Coronary artery (tissue), 2 donors: ENCODE results near the gene CEP85L.

ENCODE experiments used
- DNase-seq: peaks from one replicate; pipeline ENCODE4 v3.0.0-alpha.2; 2017; ENCODE audit warnings: low spot score
- H3K27ac ChIP-seq, 2 donors: fragments of 200-600 bp; sonication (generic); one replicate each; pipeline ENCODE4 v1.5.1; 2016 to 2019
- H3K4me3 ChIP-seq: fragments of 200-600 bp; sonication (generic); 2 replicates; pipeline ENCODE4 v1.5.1; 2016; ENCODE audit warnings: mild to moderate bottlenecking, moderate library complexity
- TF ChIP-seq, protein P1 (sequence below): fragments of 200-600 bp; sonication (generic); IDR thresholded peaks from one replicate; pipeline ENCODE4 v1.5.1; 2019; ENCODE audit warnings: antibody characterized with exemption

CEP85L gene

DNA sequence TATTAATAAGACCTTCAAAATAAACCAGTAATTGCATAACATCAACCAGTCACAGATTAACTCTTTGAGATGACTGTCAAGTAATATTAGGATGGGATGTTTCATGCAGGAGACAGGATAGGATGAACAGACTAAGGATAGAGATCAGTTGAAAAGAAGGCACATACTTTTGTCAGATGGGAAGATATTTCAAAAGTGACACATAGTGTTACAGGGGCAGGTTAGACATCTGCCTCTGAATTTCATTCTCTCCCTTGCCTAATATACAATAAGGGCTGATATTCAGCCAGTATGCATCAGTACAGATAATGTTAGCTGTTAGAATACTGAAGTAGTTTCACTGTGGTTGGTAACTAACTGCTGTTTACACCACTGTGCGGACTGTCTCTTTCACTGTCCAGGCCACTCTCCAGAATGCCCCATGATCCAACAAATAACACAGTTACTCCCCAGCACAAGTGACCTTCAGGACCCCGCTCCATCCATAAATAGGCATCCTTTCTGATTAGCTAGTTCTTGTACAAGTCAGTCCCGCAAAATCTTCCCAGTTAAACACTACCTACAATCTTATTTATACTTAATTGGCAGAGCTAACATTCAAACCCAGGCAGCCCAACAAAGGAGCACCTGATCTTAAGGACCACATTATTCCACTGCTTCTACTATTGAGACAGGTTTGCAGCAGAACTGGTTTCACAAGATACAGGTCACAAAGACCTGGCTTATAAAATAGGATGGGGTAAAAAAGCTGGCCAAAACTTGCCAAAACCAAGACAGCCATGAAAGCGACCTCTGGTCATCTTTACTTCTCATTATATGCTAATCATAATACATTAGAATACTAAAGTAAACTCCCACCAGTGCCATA lies 125.2 kb downstream of the CEP85L start:
- TF ChIP-seq, protein P1, sequence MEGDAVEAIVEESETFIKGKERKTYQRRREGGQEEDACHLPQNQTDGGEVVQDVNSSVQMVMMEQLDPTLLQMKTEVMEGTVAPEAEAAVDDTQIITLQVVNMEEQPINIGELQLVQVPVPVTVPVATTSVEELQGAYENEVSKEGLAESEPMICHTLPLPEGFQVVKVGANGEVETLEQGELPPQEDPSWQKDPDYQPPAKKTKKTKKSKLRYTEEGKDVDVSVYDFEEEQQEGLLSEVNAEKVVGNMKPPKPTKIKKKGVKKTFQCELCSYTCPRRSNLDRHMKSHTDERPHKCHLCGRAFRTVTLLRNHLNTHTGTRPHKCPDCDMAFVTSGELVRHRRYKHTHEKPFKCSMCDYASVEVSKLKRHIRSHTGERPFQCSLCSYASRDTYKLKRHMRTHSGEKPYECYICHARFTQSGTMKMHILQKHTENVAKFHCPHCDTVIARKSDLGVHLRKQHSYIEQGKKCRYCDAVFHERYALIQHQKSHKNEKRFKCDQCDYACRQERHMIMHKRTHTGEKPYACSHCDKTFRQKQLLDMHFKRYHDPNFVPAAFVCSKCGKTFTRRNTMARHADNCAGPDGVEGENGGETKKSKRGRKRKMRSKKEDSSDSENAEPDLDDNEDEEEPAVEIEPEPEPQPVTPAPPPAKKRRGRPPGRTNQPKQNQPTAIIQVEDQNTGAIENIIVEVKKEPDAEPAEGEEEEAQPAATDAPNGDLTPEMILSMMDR, result no peak
- H3K27ac ChIP-seq, result no peak overlapping the region
- no peak for DNase-seq
- H3K4me3 ChIP-seq, result no peak overlapping the region

DNA sequence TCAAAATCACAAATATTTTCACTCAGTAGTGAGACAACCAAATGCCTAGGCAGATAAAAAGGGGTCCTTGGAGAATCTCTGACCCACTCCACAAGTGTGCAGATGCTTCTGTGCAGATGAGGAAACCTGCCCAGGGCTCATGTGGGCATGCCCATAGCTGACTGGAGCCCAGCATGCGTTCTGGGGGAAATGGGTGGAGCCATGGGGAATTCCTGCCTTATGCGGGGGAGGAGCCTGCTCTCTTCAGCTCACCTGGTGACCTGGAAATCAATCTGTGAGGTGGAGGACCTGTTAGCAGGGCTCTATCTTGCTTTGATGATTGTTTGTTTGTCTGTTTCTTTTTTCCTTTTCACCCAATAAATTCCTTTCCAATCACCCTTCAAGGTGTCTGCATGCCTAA lies 126.7 kb downstream of the CEP85L start:
- TF ChIP-seq, protein P1, result no peak
- Histone ChIP-seq H3K4me3 (no peak overlapping the region), H3K27ac (no peak overlapping the region)
- DNase-seq, result no peak

DNA sequence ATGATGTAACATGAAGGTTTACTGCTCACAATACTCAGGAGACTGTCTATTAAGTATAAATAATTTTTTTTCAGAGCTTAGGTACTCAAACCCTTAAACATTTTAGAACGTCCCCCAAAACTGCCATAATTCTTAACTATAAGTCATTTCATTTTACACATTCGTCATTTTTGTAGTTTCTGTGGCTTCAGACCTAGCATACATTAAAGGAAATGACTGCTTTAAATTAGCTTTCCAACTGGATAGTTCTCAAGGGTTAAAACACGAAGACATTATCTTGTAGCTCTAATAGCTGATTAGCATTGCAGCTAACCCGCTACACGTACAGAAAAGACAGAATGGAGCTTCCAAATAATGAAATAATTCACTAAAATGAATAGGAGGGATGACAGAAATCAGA lies 128.2 kb downstream of the CEP85L start:
- Histone ChIP-seq H3K27ac (no peak overlapping the region), H3K4me3 (no peak overlapping the region)
- TF ChIP-seq, protein P1, result no peak
- DNase-seq, result no peak

DNA sequence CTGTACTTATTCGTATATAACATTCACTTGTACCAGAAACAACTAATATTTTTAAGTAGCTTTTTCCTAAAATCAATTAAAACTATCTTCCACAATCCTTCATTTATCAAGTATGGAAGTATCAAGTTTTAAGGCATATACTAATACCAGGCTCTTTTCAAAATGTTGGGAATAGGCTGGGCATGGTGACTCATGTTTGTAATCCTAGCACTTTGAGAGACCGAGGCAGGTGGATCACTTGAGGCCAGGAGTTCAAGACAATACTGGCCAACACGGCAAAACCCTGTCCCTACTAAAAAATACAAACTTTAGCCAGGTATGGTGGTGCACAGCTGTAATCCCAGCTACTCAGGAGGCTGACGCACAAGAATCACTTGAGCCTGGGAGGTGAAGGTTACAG lies 129.0 kb downstream of the CEP85L start:
- no peak overlapping the region for H3K4me3 ChIP-seq
- DNase-seq, result no peak
- no peak overlapping the region for H3K27ac ChIP-seq
- TF ChIP-seq, protein P1, result no peak

DNA sequence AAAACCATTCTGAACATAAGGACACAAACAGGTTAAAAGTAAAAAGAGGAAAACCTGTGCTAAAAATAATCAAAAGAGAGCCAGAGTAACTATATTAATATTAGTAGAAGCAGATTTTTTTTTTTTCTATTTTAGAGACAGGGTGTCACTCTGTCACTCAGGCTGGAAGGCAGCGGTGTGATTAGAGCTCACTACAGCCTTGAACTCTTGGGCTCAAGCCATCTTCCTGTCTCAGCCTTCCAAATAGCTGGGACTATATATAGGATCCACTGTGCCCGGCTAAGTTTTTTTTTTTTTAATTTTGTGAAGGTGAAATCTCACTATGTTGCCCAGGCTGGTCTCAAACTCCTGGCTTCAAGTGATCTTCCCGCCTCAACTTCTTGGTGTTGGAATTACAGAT lies 136.7 kb downstream of the CEP85L start:
- no peak for DNase-seq
- TF ChIP-seq, protein P1, result no peak
- Histone ChIP-seq H3K4me3 (no peak overlapping the region), H3K27ac (no peak overlapping the region)

DNA sequence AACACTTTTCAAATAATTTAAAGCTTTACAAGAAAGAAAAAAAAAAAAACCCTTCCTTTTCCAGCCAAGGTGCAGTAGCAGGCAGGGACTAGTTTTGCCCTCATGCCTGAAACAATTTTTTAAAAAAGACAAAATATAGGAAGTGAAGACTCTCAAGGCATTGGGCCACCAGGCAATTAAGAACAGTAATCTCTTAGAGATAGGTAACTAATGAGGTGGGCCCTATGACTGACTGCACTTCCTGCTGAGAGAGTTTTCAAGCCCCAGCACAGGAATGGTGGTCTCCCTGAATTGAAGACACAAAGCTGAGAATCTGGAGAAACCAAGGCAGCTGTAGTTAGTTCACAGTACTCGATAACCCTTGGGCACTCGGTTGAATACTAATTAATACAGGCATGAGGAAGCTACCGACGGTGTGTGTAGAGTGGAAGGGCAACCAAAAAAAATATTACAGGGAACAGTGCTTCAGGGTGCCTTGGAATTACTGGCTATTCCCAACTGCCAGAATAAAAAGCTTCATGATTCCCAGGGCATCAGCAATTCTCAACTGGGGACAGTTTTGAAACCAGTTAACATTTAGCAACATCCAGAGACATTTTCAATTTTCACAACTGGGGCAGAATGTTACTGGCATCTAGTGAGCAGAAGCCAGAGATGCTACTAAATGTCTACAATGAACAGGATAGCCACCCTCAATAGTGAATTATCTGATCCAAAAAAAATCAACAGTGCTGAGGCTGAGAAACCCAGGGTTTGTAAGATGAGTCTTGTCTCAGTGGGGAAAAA lies 139.3 kb downstream of the CEP85L start:
- Histone ChIP-seq H3K27ac (no peak overlapping the region), H3K4me3 (no peak overlapping the region)
- DNase-seq, result no peak
- TF ChIP-seq, protein P1, result no peak
